Uterus (tissue), 2 donors: ENCODE measurements around the gene TSPAN18.

Source experiments
- CTCF ChIP-seq, 4 experiments: fragments of 200-600 bp in 2 of 4; fragments of 450-650 bp in 2 of 4; sonication (generic) in 2 of 4; IDR thresholded peaks; one replicate each; pipeline ENCODE4 v1.5.1; 2016 to 2019; ENCODE audit warnings: antibody characterized with exemption in 4 of 4, mild to moderate bottlenecking in 2 of 4, moderate library complexity in 1 of 4
- POLR2A ChIP-seq, 2 donors: fragments of 450-650 bp; IDR thresholded peaks; one replicate each; pipeline ENCODE4 v1.6.1; 2016; ENCODE audit warnings: antibody characterized with exemption in 2 of 2, mild to moderate bottlenecking in 1 of 2, moderate library complexity in 1 of 2

- TF ChIP-seq CTCF (IDR thresholded peaks at IDR 0.05) (no peak), POLR2A (IDR thresholded peaks at IDR 0.05) (no peak)
Observed at GRCh38 chr11:44859528-44859925, 132.8 kb downstream of the TSPAN18 start.
